Keratinocyte (primary cell): ENCODE measurements around the gene IFNL4. TPM values are rescaled to one million over a fixed set of nuclear protein-coding genes. Genes with fewer than 3 reads are reported as not detected.
A peak's percentile ranks its signal among the peaks of the same experiment; 100 is the strongest.
"Not testable (repeated sequence)": the region's sequence is repeated elsewhere in the genome, so short reads cannot be mapped to it uniquely, and the experiment has no call there.

Experiments used
- DNase-seq: peaks from one replicate; pipeline ENCODE4 v3.0.0-alpha.2; 2011; ENCODE audit warnings: low read depth, missing footprints, low spot score
- FAIRE-seq: peaks from 2 replicates; lab custom pipeline; 2011; peaks lifted over from hg19 to GRCh38; lab: Jason Lieb, UNC
- H2AFZ ChIP-seq: 2 replicates; pipeline ENCODE4 v1.6.0; 2012; ENCODE audit warnings: low read length, control low read depth, inconsistent platforms; ENCODE audit not compliant: control insufficient read depth
- H3K27ac ChIP-seq: 2 replicates; pipeline ENCODE4 v1.5.1; 2011; ENCODE audit warnings: low read length; ENCODE audit not compliant: control insufficient read depth, insufficient read depth
- H3K27me3 ChIP-seq: 3 replicates; pipeline ENCODE4 v1.6.0; 2011; ENCODE audit warnings: low read length; ENCODE audit not compliant: control insufficient read depth, insufficient read depth; ENCODE audit errors: extremely low read depth
- H3K36me3 ChIP-seq, 2 experiments: 2 replicates in 1 of 2; 3 replicates in 1 of 2; pipeline ENCODE4 v1.5.1; 2011; ENCODE audit warnings: low read length in 2 of 2, mild to moderate bottlenecking in 1 of 2; ENCODE audit not compliant: control insufficient read depth in 2 of 2, insufficient read depth in 2 of 2; ENCODE audit errors: extremely low read depth in 1 of 2
- H3K4me1 ChIP-seq: 3 replicates; pipeline ENCODE4 v1.5.1; 2011; ENCODE audit warnings: low read length; ENCODE audit not compliant: control insufficient read depth, insufficient read depth; ENCODE audit errors: extremely low read depth
- H3K4me2 ChIP-seq: 3 replicates; pipeline ENCODE4 v1.6.0; 2011; ENCODE audit warnings: low read depth, low read length; ENCODE audit not compliant: control insufficient read depth, insufficient read depth; ENCODE audit errors: extremely low read depth
- H3K4me3 ChIP-seq, 3 experiments: fragments of 200-600 bp in 1 of 3; sonication (generic) in 1 of 3; 2 replicates in 2 of 3; 3 replicates in 1 of 3; pipeline ENCODE4 v1.5.1; 2011 to 2016; ENCODE audit warnings: low read length in 3 of 3, mild to moderate bottlenecking in 3 of 3, control low read depth in 2 of 3, inconsistent platforms in 1 of 3, low read depth in 1 of 3, mixed read lengths in 1 of 3, mixed run types in 1 of 3, moderate library complexity in 1 of 3; ENCODE audit not compliant: control insufficient read depth in 2 of 3, insufficient read depth in 2 of 3; ENCODE audit errors: extremely low read depth in 1 of 3
- H3K79me2 ChIP-seq: 2 replicates; pipeline ENCODE4 v1.6.0; 2012; ENCODE audit warnings: low read length; ENCODE audit not compliant: control insufficient read depth, insufficient read depth
- H3K9ac ChIP-seq: 3 replicates; pipeline ENCODE4 v1.6.0; 2011; ENCODE audit warnings: low read length; ENCODE audit not compliant: control insufficient read depth, insufficient read depth; ENCODE audit errors: extremely low read depth
- H3K9me1 ChIP-seq: 3 replicates; pipeline ENCODE4 v1.6.0; 2011; ENCODE audit warnings: low read length; ENCODE audit not compliant: control insufficient read depth, insufficient read depth; ENCODE audit errors: extremely low read depth
- H3K9me3 ChIP-seq: 2 replicates; pipeline ENCODE4 v1.5.1; 2012; ENCODE audit warnings: low read depth, low read length; ENCODE audit not compliant: control insufficient read depth
- H4K20me1 ChIP-seq: 3 replicates; pipeline ENCODE4 v1.6.0; 2011; ENCODE audit warnings: low read length; ENCODE audit not compliant: control insufficient read depth, insufficient read depth; ENCODE audit errors: extremely low read depth
- CTCF ChIP-seq, 3 experiments: IDR thresholded peaks in 1 of 3; conservative IDR thresholded peaks in 1 of 3; optimal IDR thresholded peaks in 1 of 3; 2 replicates in 2 of 3; 3 replicates in 1 of 3; pipeline versions ENCODE3 to v1.5.1; 2011; ENCODE audit warnings: low read length in 3 of 3, mild to moderate bottlenecking in 3 of 3, moderate library complexity in 2 of 3, control low read depth in 1 of 3, inconsistent platforms in 1 of 3; ENCODE audit not compliant: insufficient read depth in 2 of 3; ENCODE audit errors: extremely low read depth in 1 of 3
- EZH2 ChIP-seq: IDR thresholded peaks from one replicate; pipeline ENCODE4 v1.6.1; 2012; ENCODE audit warnings: inconsistent platforms, mild to moderate bottlenecking, low read length, moderate library complexity
- dilution Hi-C: fragments of 300-500 bp; cut with MboI; formaldehyde crosslinking; loops from one replicate; pipeline ENCODE4 v1.7.0; 2020; ENCODE audit warnings: low sequenced_read_pairs; ENCODE audit not compliant: extremely low pct_ligation_motif_present
- polyA plus RNA-seq, 5 experiments: library from polyadenylated mRNA; depleted of rRNA in 3 of 5; stranded (reverse) in 3 of 5; stranded (forward) in 1 of 5; unstranded in 1 of 5; fragments of >200 nt; gene quantifications; 1 replicate in 1 of 5; 2 replicates in 3 of 5; 3 replicates in 1 of 5; pipeline versions ENCODE4 v1.2.1 to v1.2.3, GENCODE V29; 2011 to 2012; ENCODE audit warnings: missing spikeins in 2 of 5, low read depth in 1 of 5, low replicate concordance in 1 of 5

Gene IFNL4
- polyA plus RNA-seq, 1 donor (not counting 4 experiments of a cell fraction or from before 2014, with no cell fraction given): not detected

GRCh38 chr19:39270036-39270871 is 21.6 kb upstream of the IFNL4 start:
- no peaks in the 10 kb centered on the region for H3K9me3 ChIP-seq
- no peak overlapping the region for H3K4me2 ChIP-seq
- no peaks in the 10 kb centered on the region for H3K79me2 ChIP-seq
- no peaks in the 10 kb centered on the region for H3K36me3 ChIP-seq
- dilution Hi-C loops: no loop called here
- H2AFZ ChIP-seq: no peak overlapping the region
- H3K4me3 ChIP-seq: no peak overlapping the region
- peaks cover 4% of the 10 kb centered on the region for H3K27me3 ChIP-seq
- no peaks in the 10 kb centered on the region for H3K4me1 ChIP-seq
- DNase-seq: no peak
- H4K20me1 ChIP-seq: no peaks in the 10 kb centered on the region
- H3K9me1 ChIP-seq: no peaks in the 10 kb centered on the region
- H3K9ac ChIP-seq: no peak overlapping the region
- H3K27ac ChIP-seq: no peak overlapping the region
- FAIRE-seq: no peak
- TF ChIP-seq CTCF (optimal IDR thresholded peaks at IDR 0.05 in 1 of 3, IDR thresholded peaks at IDR 0.05 in 1 of 3, conservative IDR thresholded peaks at IDR 0.05 in 1 of 3; ENCODE audit: extremely low read depth in 1 of 3, insufficient read depth in 2 of 3, low read length in 3 of 3): no peak
- TF ChIP-seq EZH2: no peak

GRCh38 chr19:39269369-39269768 is 20.7 kb upstream of the IFNL4 start:
- H3K4me2 ChIP-seq, H3K4me3 ChIP-seq, H3K27ac ChIP-seq, H4K20me1 ChIP-seq, H3K9me1 ChIP-seq, H3K4me1 ChIP-seq, H3K9me3 ChIP-seq, DNase-seq, dilution Hi-C loops, H3K9ac ChIP-seq, H3K36me3 ChIP-seq, FAIRE-seq, H2AFZ ChIP-seq, H3K79me2 ChIP-seq: not testable (repeated sequence)
- H3K27me3 ChIP-seq: peaks cover 13% of the 10 kb centered on the region

GRCh38 chr19:39268531-39269223 is 20.0 kb upstream of the IFNL4 start:
- H3K9me3 ChIP-seq, FAIRE-seq, H3K4me1 ChIP-seq, H3K9ac ChIP-seq, H3K4me2 ChIP-seq, H3K9me1 ChIP-seq, H3K4me3 ChIP-seq, H2AFZ ChIP-seq, DNase-seq, H3K79me2 ChIP-seq, H4K20me1 ChIP-seq, H3K27ac ChIP-seq, H3K36me3 ChIP-seq, dilution Hi-C loops: not testable (repeated sequence)
- peaks cover 20% of the 10 kb centered on the region for H3K27me3 ChIP-seq

- H3K4me2 ChIP-seq, H3K9me1 ChIP-seq, DNase-seq, H3K4me3 ChIP-seq, H3K79me2 ChIP-seq, H3K9ac ChIP-seq, H3K4me1 ChIP-seq, H3K36me3 ChIP-seq, H3K27ac ChIP-seq, dilution Hi-C loops, H2AFZ ChIP-seq, H4K20me1 ChIP-seq, H3K9me3 ChIP-seq: not testable (repeated sequence)
- FAIRE-seq: peak; percentile 78
- peaks cover 25% of the 10 kb centered on the region for H3K27me3 ChIP-seq
Measured at GRCh38 chr19:39268085-39268484, 19.4 kb upstream of the IFNL4 start, which contains the start of gene IFNL2. Gene IFNL2 (plus strand): TSS chr19:39268396. CDS start chr19:39268569, 173 bp downstream.
